Transverse colon (tissue), 3 donors: ENCODE results near the gene IDI2.
A peak's percentile ranks its signal among the peaks of the same experiment; 100 is the strongest.

Experiments used
- CTCF ChIP-seq, 5 experiments: fragments of 200-600 bp in 3 of 5; fragments of 450-650 bp in 2 of 5; sonication (generic) in 3 of 5; IDR thresholded peaks; 1 replicate in 2 of 5; 2 replicates in 3 of 5; pipeline ENCODE4 v1.5.1; 2016 to 2017; ENCODE audit warnings: antibody characterized with exemption in 5 of 5, inconsistent platforms in 3 of 5, mild to moderate bottlenecking in 2 of 5, moderate library complexity in 1 of 5
- POLR2A ChIP-seq: fragments of 450-650 bp; IDR thresholded peaks from one replicate; pipeline ENCODE4 v1.6.1; 2016; ENCODE audit warnings: antibody characterized with exemption, mild to moderate bottlenecking, moderate library complexity

DNA sequence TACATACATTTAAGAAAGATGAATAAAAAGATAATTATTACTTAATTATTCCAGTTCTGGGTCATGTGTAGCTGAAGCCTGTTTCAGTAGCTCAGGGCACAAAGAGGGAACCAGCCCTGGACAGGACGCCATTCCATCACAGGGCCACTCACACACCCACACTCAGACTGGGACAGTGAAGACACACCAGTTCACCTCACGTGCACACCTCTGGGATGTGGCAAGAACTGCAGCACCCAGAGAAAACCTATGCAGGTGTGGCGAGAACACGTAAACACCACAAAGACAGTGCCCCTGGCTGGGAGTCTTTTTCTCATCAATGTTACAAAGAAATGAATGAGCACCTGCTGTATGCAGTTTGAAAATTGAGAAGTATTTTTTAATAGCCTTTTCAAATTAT lies 24.9 kb upstream of the IDI2 start:
- TF ChIP-seq POLR2A (peak; percentile 16), CTCF (IDR thresholded peaks at IDR 0.05) (peak in 4 of 5 experiments; percentile 6 to 40 (median 14))
